HG02970 (cell line): ENCODE measurements around the gene KIF6.
"Not testable (repeated sequence)": the region's sequence is repeated elsewhere in the genome, so short reads cannot be mapped to it uniquely, and the experiment has no call there.

ENCODE experiments used
- ATAC-seq: cut with Tn5 transposase; IDR thresholded peaks from one replicate; pipeline ENCODE4 v1.9.1; 2021; ENCODE audit warnings: mild to moderate bottlenecking, moderate library complexity, moderate number of reproducible peaks; ENCODE audit not compliant: unreplicated experiment, low FRiP score

KIF6 gene

DNA sequence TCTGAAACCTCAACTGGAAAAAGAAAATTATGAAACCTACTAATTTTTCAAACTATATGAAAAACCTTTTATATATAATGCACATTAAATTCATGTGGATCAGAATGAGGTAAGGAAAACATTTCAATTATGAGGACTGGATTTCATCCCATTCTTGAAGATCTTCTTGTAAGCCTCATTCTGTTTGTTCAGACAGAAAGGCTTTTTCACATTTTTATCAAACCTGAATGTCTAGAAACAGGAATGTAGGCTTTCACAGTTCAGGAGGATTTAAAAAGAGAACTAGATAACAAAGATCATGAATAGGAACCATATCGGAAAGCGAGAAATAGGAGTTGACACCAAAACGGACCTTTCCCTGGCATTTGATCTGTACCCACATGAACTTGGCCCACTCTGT lies 210.2 kb downstream of the KIF6 start:
- ATAC-seq, result no peak

DNA sequence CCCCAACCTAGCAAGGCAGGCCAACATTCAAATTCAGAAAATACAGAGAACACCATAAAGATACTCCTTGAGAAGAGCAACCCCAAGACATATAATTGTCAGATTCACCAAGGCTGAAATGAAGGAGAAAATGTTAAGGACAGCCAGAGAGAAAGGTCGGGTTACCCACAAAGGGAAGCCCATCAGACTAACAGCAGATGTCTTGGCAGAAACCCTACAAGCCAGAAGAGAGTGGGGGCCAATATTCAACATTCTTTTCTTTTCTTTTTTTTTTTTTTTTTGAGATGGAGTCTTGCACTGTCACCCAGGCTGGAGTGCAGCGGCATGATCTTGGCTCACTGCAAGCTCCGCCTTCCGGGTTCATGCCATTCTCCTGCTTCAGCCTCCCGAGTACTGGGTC lies 215.4 kb downstream of the KIF6 start:
- ATAC-seq, result not testable (repeated sequence)

DNA sequence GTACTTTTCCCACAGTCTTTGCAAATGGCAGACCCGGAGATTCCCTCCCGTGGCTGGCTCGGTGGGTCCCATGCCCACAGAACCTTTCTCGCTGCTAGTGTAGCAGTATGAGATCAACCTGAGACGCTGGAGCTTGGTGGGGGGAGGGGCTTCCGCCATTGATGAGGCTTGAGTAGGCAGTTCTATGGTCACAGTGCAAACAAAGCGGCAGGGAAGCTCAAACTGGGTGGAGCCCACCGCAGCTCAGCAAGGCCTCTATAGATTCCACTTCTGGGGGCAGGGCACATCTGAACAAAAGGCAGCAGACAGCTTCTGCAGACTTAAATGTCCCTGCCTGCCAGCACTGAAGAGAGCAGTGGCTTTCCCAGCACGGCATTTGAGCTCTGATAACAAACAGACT lies 216.7 kb downstream of the KIF6 start:
- no peak for ATAC-seq

DNA sequence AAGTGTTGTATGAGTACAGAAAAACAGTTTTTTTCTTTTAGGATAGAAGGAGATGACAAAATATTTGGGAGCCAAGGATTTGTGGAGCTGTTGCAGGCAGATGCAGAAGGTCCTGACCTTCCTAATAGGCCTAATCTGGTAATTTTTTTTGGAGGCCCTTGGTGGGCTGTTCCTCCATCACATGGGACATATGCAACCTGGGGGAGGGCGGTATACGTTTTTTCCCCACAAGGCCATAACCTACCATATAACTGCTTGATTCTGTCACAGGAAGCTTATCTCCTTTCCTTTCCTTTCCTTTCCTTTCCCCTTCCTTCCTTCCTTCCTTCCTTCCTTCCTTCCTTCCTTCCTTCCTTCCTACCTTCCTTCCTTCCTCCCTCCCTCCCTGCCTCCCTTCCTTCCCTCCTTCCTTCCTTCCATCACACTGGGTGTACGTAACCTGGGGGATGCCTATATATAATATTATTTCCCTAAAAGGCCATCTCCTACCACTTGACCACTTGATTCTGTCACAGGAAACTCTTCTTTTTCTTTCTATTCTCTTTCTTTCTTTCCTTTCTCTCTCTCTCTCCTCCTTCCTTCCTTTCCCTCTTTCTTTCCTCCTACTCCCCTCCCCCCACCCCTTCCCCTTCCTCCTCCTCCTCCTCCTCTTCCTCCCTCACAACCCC lies 217.7 kb downstream of the KIF6 start:
- ATAC-seq, result no peak

DNA sequence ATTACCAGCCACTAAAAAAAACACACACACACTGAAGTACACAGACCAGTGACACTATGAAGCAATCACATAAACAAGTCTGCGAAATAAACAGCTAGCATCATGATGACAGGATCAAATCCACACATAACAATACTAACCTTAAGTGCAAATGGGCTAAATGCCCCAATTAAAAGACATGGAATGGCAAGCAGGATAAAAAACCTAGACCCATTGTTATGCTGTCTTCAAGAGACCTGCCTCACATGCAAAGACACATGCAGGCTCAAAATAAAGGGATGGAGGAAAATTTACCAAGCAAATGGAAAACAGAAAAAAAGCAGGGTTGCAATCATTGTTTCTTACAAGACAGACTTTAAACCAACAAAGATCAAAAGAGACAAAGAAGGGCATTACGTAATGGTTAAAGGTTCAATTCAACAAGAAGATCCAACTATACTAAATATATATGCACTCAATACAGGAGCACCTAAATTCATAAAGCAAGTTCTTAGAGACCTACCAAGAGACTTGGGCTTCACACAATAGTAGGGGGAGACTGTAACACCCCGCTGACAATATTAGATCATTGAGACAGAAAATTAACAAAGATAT lies 222.7 kb downstream of the KIF6 start:
- ATAC-seq, result not testable (repeated sequence)

DNA sequence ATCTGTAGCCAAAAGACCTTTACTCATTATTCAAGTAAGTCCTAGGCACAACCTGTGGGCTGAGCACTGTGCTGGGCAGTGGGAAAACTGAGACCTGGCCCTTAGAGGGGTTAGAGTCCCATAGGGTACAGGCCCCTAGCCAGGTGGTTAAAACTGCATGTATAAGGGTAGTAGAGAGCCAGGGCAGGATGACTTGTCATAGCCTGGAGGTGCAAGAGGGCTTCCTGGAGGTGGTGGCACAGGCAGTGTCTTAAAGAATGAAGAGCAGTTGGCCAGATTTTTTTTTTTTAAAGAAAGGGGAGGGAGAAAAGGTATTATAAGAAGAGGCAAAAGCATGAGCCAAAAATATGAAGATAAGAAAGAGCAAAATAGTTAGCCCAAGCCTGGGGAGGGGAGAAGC lies 226.2 kb downstream of the KIF6 start:
- ATAC-seq, result no peak

DNA sequence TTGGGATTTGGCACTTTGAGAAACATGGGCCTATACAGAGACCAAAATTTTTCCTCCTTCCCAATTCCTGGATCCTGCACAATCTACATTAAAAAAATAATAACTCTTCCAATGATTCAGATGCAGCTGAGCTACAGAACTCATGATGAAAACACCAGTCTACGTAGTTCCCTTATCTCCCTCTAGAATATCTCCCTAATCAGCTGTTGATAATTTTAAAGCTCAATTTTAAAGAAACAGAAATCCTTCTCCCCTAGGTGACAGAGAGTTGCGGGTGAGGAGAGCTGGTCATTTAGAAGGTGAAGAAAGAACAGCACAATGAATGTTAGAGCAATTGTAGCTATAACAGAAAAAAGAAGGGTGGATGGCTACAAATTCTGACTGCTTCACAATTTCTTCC lies 227.1 kb downstream of the KIF6 start:
- no peak for ATAC-seq

DNA sequence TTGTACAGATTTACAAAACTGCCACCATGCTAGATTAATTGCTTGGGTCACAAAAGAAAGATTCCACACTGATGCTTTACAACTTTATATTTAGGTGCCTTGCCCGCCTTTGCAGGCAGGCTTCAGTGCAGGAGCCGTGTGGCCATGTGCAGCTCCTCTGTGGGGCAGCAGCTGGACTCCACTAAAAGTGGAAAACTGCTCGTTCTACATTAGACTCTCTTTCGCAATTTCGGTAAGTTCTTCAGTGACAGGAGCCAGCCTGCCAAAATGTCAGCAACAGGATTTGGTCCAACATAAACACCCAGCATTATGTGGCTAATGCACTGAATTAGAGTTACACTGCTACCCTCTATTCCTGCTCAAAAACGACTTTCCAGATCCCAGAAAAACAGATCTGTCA lies 228.3 kb downstream of the KIF6 start:
- no peak for ATAC-seq

DNA sequence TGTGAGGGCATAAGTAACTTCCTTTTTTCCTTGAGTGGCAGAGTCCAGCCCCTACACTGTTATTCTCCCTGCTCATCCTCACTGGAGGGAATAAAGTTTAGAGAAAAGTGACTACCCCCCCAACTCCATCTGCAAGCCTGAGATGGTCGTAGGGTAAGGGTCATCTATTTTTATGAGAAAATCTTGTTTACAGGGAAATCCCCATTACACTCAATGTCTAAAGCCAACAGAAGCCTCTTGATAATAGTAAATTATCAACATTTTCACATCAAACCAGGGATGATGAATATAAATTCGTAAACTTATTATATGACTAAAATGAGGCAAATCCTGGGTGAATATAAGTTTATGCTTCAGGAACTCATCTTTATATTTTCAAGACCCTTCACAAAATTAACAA lies 228.8 kb downstream of the KIF6 start:
- ATAC-seq, result no peak

DNA sequence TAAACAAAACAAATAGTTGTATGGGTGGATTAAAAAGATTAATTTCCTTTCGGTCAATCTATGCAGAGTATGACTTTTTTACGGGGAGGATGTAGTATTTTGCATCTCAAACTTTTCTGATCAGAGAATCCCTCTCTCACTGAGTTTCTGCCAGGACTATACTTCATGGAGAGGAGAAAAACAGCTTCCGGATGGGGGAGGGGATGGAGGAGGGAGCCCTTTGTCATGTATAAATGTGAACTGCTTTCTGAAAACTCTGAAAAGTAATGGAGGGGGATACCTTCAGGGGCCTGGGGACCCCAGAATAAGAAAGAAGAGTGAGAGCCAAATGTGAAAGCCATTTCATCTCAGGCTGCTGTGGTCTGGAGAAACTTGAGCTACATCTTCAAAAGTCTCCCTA lies 229.6 kb downstream of the KIF6 start:
- no peak for ATAC-seq

DNA sequence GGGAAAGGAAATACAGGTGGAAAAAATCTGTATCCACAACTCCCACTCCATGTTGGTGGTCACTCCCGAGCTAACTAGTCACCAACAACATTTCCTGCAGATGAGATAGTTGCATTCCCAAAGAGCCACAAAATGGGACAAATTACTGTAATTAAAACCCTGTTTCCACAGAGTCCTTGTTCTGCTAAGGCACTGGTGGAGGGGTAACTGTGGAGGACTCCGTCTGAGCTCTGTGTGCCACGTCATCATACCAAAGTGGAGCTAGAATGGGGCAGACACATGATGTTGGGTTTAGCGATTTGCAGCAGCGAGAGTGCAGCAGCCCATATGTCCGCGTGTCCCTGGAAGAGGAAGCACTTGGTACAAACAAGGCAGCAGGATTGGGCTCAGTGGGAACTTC lies 230.2 kb downstream of the KIF6 start:
- ATAC-seq, result no peak

DNA sequence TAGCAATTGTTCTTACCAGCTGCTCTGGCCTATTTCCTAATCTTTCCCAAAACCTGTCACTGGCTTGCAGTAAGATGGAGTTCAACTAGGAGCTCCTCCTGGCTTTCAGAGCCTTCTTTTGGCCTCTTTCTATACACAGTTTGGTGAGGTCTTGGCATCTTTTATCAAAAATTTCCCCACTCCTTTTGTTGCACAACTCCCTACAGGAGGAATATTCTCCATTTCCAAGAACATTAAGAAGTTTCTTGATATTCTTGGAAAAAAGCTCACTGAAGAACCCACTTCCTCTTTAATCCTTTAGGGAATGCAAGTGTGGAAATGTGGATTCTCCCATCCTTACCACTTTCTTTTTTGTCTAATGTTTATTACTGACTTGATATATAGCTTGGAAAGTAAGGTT lies 231.4 kb downstream of the KIF6 start:
- no peak for ATAC-seq

DNA sequence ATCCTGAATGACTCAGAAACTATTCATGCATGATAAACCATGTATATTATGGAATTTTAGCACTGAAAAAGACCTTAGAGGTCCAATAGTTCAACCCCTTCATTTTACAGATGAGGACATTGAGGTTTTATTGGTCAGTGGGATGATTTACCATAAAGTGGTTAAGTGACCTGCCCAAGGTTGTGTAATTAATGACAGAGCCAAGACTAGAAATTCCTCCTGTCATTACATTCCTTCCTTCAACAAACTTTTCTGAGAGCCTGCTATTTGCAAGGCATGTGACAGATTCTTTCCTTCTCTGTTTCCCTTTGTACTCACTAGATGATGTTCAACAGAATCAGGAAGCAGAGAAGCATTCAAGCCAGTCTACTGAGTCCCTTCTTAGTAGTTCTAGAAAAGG lies 232.0 kb downstream of the KIF6 start:
- ATAC-seq, result no peak

DNA sequence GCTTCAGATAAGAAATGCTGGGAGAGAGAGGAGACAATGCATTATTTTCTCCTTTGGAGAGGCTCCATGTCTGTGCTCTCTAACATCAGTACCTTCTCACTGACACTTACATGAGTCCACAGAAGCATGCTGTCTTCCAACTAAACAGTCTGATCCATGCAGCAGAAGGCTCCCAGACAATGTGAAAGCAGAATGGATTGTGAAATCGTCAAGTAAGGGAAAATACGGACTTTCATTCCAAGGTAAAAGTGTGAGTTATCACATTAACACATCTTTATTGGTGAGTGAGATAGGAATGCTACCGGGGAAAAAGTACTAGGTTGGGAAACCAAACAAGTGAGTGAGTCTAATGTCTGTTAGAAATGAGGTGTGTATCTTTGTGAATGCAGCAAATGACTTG lies 235.1 kb downstream of the KIF6 start:
- no peak for ATAC-seq

DNA sequence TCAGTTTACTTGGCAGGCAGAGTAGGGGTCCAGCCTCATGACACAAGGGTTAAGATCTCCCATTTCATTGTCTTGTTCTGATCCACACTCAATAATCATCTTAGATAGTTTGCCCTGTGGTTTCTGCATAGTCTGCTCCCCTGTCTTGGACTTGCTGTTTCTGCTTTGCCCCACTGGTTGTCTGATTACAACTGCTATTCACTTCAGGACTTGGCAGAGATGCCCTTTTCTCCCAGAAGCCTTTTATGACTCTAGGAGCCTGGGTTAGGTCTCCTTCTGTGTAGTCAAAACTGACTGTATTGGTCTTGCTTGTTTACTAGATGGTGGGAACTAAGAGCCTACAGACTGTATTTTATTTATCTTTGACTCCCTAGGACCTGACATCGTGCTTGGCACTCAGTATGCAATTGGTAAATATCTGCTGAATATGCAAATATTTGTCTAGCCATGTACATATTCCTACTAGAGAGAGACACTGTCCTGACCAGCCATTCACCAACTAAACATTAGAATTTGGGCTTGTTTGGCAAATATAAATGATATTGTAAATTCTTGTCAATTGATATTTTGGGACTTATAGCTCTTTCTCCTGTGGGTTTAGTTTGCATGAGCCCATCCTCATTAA lies 236.8 kb downstream of the KIF6 start:
- no peak for ATAC-seq

DNA sequence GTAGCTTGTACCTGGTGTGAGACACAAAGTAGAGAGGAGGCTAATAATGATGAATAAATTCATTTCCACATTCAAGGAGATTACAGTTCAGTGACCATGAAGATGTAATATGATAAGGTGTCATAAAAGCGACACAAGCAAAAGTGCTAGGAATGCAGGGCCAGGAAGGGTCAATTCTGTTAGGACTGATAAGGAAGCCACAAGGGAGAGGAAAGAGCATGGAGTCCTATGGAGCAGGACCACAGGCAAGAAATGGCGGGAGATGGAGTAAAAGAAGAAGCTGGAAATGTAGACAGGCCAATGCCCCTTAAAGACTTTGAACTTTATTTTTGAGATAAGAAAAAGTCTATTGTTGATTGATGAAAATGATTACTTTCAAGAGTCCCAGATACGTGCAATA lies 240.9 kb downstream of the KIF6 start:
- no peak for ATAC-seq

DNA sequence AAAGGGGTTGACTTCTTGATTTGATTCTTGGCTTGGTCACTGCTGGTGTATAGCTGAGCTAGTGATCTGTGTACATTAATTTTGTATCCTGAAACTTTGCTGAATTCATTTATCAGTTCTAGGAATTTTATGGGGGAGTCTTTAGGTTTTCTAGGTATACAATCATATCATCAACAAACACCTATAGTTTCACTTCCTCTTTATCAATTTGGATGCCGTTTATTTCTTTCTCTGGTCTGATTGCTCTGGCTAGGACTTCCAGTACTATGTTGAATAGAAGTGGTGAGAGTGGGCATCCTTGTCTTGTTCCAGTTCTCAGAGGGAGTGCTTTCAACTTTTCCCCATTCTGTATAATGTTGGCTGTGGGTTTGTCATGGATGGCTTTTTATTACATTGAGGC lies 245.4 kb downstream of the KIF6 start:
- ATAC-seq, result not testable (repeated sequence)

DNA sequence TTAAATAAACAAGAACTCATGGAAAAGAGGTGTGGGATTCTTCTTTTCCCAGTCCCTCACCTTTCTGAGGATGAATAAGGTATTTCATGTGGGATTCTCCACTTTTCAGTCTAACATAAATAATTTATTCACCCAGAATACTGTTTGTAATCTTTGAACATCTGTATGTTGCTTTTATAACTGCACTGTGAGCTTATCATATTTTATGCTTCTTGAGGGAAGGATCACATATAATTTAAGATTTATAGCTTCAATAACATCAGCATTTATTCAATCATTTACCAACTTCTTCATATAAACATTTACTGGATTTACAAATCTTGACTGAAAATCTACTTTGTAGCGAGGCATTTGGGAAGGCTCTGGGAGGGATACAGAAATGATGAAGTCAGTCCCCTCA lies 248.5 kb downstream of the KIF6 start:
- ATAC-seq, result no peak

DNA sequence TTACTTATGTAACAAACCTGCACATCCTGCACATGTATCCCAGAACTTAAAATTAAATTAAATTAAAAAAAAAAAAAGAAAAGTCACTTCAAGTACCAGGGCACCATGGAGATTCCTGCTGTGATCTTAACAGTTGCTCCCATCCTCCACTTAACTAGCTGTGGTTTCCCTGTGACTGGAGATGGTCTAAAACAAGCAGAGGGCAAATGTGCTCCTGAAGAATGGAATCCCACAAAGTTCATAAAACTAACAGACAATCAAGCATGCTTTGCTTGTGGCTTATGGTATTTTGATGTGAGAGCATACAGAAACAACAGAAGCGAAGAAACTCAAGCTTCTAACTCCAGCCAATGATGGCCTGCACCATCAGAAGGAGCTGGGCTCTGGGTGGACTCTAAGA lies 249.1 kb downstream of the KIF6 start:
- ATAC-seq, result no peak

DNA sequence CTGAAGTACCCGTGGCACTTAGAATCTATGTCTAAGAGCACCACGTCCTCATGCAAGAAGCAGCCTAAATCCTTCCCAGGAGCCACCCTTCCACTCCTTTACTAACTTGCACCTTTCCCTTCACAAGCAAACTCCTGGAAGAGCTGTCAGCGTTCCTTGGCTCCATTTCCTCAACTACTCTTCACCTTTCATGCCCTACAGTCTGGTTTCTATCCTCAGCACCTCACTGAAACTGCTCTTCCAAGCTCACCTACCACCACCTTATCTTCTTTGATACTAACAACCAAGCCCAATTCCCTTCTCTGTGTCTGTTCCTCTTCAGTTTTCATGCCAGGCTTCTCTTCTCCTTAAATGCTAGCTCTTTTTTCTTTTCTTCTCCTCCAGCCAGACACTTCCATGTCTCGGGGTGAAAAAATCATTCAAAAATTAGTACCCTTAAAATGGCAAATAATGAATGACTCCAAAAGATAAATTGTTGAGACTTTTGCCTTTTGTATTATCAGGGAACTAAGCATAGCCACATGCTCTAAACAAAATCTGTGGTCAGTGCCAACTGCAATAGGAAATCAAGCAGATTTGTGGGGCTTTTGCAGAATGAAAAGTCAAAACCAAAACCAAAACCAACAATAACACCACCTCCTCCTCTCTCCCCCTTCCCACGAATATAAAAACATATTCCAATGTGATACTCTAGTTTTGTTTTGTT lies 253.1 kb downstream of the KIF6 start:
- no peak for ATAC-seq

DNA sequence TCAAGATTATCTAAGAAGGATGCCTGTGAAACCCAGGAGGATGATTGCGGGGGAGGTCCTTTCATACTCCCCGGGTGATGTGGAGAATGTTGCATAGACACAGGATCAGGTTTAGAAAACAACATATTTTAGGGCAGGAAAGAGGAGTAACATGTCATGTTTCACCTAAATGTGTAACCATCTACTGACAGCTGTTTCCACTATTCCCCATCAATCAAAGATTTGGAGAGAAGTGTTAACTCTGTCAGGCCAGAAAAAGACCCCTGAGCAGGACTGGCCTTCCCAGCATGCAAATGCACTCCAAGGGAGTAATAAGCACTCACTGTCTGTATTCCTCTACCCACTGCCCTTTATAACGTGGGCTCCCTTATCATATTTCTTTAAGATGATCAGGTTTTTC lies 254.7 kb downstream of the KIF6 start:
- ATAC-seq, result no peak

DNA sequence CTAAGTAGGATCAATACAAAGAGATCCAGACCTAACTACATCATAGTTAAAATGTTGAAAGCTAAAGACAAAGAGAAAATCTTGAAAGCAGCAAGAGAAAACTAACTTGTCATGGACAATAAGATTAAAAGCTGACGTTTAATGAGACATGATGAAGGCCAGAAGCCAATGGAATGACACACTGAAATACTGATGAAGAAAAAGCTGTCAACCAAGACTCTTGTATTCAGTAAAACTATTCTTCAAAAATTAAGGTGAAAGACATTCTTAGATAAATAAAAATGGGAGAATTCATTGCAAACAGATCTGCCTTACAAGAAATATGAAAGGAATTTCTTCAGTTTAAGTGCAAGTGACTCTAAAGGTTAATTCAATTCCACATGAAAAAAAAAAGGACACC lies 256.8 kb downstream of the KIF6 start:
- no peak for ATAC-seq
